ENCODE data around the gene WNK2. TPM values are rescaled to one million over a fixed set of nuclear protein-coding genes. Genes with fewer than 3 reads are reported as not detected.

The WNK2 gene
- total and polyA plus RNA-seq, 2 donors (not counting 3 experiments of a cell fraction or from before 2014, with no cell fraction given): not detected

DNA sequence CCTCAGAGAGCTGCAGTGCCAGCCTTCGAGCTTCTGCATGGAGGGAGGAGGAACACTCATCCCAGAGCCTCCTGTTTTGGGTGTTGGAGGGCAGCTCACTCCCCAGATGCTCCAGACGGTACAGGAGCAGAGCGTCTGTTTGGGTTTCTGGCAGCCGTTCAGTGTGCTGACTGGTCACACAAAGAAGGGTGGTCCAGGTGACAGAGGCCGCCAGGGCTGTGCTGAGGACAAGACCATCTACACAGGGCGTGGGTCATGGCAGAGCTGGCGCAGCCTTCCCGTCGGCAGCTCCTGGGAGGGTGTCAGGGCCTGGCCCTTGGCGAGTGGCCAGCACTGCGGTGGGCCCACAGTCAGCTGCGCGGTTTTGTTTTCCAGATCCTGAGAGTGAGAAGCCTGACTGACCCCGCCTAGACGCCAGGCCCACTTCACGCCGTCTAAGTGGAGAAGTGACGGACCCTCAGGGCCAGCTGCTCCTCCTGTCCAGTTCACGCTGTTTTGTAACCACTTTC lies 136.1 kb downstream of the WNK2 start:
- dilution Hi-C loops (cut with MboI; ENCODE audit: extremely low pct_ligation_motif_present, low sequenced_read_pairs) (no loop called here), intact Hi-C loops (cut with micrococcal nuclease) (loop anchor here (10.0 kb wide), 1 partner anchor 245 kb away; no protein-coding TSS in a partner anchor)
- Histone ChIP-seq H3K79me2 (ENCODE audit: control insufficient read depth, insufficient read depth, low read length) (no peaks in the 10 kb centered on the region), H3K4me3 (replicated peaks in 1 of 3; ENCODE audit: insufficient read depth in 1 of 3, low read depth in 1 of 3, low read length in 3 of 3) (no peak overlapping the region), H3K4me1 (ENCODE audit: control insufficient read depth, extremely low read depth, insufficient read depth, low read length) (no peaks in the 10 kb centered on the region), H3K9ac (replicated peaks; ENCODE audit: extremely low read depth, insufficient read depth, low read length) (no peak overlapping the region), H3K9me3 (replicated peaks; ENCODE audit: control insufficient read depth, insufficient read depth, low read length) (no peaks in the 10 kb centered on the region), H3K27ac (ENCODE audit: insufficient read depth, low read depth, low read length) (no peak overlapping the region), H3K9me1 (replicated peaks; ENCODE audit: control insufficient read depth, extremely low read depth, insufficient read depth, low read length) (no peaks in the 10 kb centered on the region), H3K4me2 (ENCODE audit: insufficient read depth, low read length) (no peak overlapping the region), H3K36me3 (ENCODE audit: control insufficient read depth in 2 of 2, extremely low read depth in 1 of 2, insufficient read depth in 2 of 2, low read length in 2 of 2) (no peaks in the 10 kb centered on the region), H4K20me1 (replicated peaks; ENCODE audit: control insufficient read depth, extremely low read depth, insufficient read depth, low read length) (no peaks in the 10 kb centered on the region), H3K27me3 (ENCODE audit: control insufficient read depth in 2 of 2, insufficient read depth in 2 of 2, low read length in 2 of 2) (peaks cover 0 to 2% of the 10 kb centered on the region in 2 experiments), H2AFZ (ENCODE audit: low read depth, low read length) (no peak overlapping the region)
- ChIA-PET CTCF (interaction anchor here (0.9 to 1.5 kb wide), 4 partner anchors 15 to 246 kb away, joined by 3 to 5 read pairs (median 4); no protein-coding TSS in a partner anchor), POLR2A (no interaction called here)
- TF ChIP-seq, protein P1, sequence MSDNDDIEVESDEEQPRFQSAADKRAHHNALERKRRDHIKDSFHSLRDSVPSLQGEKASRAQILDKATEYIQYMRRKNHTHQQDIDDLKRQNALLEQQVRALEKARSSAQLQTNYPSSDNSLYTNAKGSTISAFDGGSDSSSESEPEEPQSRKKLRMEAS (IDR thresholded peaks at IDR 0.05; ENCODE audit: insufficient read depth, insufficient read length): no peak
- TF ChIP-seq GATA2 (IDR thresholded peaks at IDR 0.05; ENCODE audit: insufficient read depth, insufficient read length, low read depth, low read length): no peak
- TF ChIP-seq POLR2AphosphoS5 (IDR thresholded peaks at IDR 0.05; ENCODE audit: insufficient read depth, low read depth, low read length): no peak
- TF ChIP-seq MYC (IDR thresholded peaks at IDR 0.05; ENCODE audit: low read depth, low read length): no peak
- no peak for TF ChIP-seq FOS (IDR thresholded peaks at IDR 0.05; ENCODE audit: borderline replicate concordance, insufficient read depth, low read length)
- TF ChIP-seq, protein P2, sequence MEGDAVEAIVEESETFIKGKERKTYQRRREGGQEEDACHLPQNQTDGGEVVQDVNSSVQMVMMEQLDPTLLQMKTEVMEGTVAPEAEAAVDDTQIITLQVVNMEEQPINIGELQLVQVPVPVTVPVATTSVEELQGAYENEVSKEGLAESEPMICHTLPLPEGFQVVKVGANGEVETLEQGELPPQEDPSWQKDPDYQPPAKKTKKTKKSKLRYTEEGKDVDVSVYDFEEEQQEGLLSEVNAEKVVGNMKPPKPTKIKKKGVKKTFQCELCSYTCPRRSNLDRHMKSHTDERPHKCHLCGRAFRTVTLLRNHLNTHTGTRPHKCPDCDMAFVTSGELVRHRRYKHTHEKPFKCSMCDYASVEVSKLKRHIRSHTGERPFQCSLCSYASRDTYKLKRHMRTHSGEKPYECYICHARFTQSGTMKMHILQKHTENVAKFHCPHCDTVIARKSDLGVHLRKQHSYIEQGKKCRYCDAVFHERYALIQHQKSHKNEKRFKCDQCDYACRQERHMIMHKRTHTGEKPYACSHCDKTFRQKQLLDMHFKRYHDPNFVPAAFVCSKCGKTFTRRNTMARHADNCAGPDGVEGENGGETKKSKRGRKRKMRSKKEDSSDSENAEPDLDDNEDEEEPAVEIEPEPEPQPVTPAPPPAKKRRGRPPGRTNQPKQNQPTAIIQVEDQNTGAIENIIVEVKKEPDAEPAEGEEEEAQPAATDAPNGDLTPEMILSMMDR (IDR thresholded peaks at IDR 0.05; ENCODE audit: extremely low read depth in 1 of 2, insufficient read depth in 1 of 2, low read depth in 1 of 2, low read length in 2 of 2): no peak
- TF ChIP-seq POLR2A (IDR thresholded peaks at IDR 0.05; ENCODE audit: low read depth, low read length): no peak
- no TSS peak for BruUV-seq (replicated peaks)
- no peak for DNase-seq (ENCODE audit: low read depth, low spot score)
- no peak for FAIRE-seq

Measured in endothelial cell of umbilical vein (primary cell).